HepG2 (cell line): ENCODE results near the gene BCAR3. TPM values are rescaled to one million over a fixed set of nuclear protein-coding genes. Genes with fewer than 3 reads are reported as not detected.

ENCODE experiments used
- GABPB1 ChIP-seq: IDR thresholded peaks from 2 replicates; pipeline ENCODE4 v1.6.1; 2016; ENCODE audit warnings: mild to moderate bottlenecking, missing genetic modification reagents, moderate library complexity, missing compliant biosample characterization
- NFYB ChIP-seq: sonication (generic); formaldehyde crosslinking; IDR thresholded peaks from 2 replicates; pipeline ENCODE4 v1.4.0; 2020; ENCODE audit warnings: missing genetic modification reagents
- PHF20 ChIP-seq: sonication (generic); formaldehyde crosslinking; IDR thresholded peaks from 2 replicates; pipeline ENCODE4 v1.5.0; 2020; ENCODE audit warnings: mild to moderate bottlenecking, missing genetic modification reagents
- SYNCRIP ChIP-seq: fragments of 200-400 bp; formaldehyde crosslinking; IDR thresholded peaks from 2 replicates; pipeline ENCODE4 v1.6.1; 2018; ENCODE audit warnings: mild to moderate bottlenecking, low read depth, low read length; ENCODE audit not compliant: insufficient read depth
- TFDP1 ChIP-seq: IDR thresholded peaks from 2 replicates; pipeline ENCODE4 v1.6.1; 2016; ENCODE audit warnings: missing compliant biosample characterization, missing genetic modification reagents, borderline replicate concordance
- TMF1 ChIP-seq: sonication (generic); formaldehyde crosslinking; IDR thresholded peaks from 2 replicates; pipeline ENCODE4 v1.8.1; 2022; ENCODE audit warnings: low read depth, missing genetic modification reagents
- ZNF580 ChIP-seq: IDR thresholded peaks from 2 replicates; pipeline ENCODE4 v1.6.1; 2016; ENCODE audit warnings: low read depth, borderline replicate concordance
- polyA plus RNA-seq, 8 experiments: library from polyadenylated mRNA; depleted of rRNA in 3 of 8; stranded (reverse) in 7 of 8; unstranded in 1 of 8; fragments of >200 nt; fragmentation: Illumina TruSeq in 4 of 8; extraction: Trizol in 4 of 8; gene quantifications; 2 replicates each; pipeline versions ENCODE4 v1.2.1 to v1.2.3, GENCODE V29; 2011 to 2016; ENCODE audit warnings: low read depth in 4 of 8, missing spikeins in 1 of 8, mixed read lengths in 1 of 8; ENCODE audit not compliant: insufficient read depth in 1 of 8
- total RNA-seq, 5 experiments: library from RNA; depleted of rRNA; stranded (reverse); fragments of >200 nt; fragmentation: Illumina TruSeq; extraction: Trizol; gene quantifications; 2 replicates each; pipeline ENCODE4 v1.2.3, GENCODE V29; 2016; ENCODE audit warnings: low read depth in 1 of 5
- TF ChIP-seq, protein P1 (sequence below), 2 experiments: fragments of 450-650 bp in 1 of 2; sonication (generic) in 1 of 2; formaldehyde crosslinking in 1 of 2; IDR thresholded peaks; 2 replicates each; pipeline versions ENCODE4 v1.6.1 to v1.8.0; 2016 to 2022; ENCODE audit warnings: antibody characterized with exemption in 1 of 2, mild to moderate bottlenecking in 1 of 2, missing genetic modification reagents in 1 of 2
- TF ChIP-seq, protein P2 (sequence below): sonication (generic); formaldehyde crosslinking; IDR thresholded peaks from 2 replicates; pipeline ENCODE4 v1.5.1; 2020; ENCODE audit warnings: mild to moderate bottlenecking, missing genetic modification reagents, borderline replicate concordance

BCAR3 gene
- total and polyA plus RNA-seq, 2 of the 13 experiments (the other 11 are each of a cell fraction or from before 2014, with no cell fraction given), result 3.6 to 4.8 TPM

DNA sequence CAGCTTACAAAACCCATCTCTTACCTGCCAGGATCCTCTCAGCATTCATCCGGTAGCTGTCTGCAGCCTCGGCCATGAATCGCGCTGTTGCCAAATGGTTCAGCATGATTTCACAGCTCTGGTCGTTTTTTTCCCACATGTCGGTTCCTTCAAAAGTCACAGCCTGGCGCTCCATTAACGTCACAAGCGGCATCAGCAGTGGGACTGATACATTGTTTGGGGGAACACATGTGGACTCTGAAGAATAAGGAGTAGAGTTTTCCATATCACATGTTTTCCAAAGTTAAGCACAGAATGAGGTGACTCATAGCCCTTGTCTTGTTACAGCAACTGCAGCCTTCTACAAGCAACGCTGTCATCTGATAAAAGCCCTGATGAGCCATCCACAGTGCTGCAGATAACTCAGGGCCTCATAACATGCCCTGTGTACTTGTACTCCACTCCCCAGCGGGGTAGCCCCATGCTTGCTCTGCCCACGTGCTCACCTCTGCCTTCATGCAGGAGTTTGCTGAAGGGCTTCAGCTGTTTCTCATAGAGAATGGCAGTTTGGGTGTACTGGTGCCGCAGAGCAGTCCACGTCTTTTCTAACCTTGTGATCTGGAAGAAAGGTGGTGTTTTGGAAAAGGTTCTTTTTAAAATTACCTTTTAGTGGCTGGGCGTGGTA is 114.2 kb downstream of the BCAR3 start (continued):
- TF ChIP-seq, protein P1, sequence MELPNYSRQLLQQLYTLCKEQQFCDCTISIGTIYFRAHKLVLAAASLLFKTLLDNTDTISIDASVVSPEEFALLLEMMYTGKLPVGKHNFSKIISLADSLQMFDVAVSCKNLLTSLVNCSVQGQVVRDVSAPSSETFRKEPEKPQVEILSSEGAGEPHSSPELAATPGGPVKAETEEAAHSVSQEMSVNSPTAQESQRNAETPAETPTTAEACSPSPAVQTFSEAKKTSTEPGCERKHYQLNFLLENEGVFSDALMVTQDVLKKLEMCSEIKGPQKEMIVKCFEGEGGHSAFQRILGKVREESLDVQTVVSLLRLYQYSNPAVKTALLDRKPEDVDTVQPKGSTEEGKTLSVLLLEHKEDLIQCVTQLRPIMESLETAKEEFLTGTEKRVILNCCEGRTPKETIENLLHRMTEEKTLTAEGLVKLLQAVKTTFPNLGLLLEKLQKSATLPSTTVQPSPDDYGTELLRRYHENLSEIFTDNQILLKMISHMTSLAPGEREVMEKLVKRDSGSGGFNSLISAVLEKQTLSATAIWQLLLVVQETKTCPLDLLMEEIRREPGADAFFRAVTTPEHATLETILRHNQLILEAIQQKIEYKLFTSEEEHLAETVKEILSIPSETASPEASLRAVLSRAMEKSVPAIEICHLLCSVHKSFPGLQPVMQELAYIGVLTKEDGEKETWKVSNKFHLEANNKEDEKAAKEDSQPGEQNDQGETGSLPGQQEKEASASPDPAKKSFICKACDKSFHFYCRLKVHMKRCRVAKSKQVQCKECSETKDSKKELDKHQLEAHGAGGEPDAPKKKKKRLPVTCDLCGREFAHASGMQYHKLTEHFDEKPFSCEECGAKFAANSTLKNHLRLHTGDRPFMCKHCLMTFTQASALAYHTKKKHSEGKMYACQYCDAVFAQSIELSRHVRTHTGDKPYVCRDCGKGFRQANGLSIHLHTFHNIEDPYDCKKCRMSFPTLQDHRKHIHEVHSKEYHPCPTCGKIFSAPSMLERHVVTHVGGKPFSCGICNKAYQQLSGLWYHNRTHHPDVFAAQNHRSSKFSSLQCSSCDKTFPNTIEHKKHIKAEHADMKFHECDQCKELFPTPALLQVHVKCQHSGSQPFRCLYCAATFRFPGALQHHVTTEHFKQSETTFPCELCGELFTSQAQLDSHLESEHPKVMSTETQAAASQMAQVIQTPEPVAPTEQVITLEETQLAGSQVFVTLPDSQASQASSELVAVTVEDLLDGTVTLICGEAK (IDR thresholded peaks at IDR 0.05), result no peak
- TF ChIP-seq, protein P1 (CRISPR knock-in tag; IDR thresholded peaks at IDR 0.05), result no peak
- TF ChIP-seq, protein P2, sequence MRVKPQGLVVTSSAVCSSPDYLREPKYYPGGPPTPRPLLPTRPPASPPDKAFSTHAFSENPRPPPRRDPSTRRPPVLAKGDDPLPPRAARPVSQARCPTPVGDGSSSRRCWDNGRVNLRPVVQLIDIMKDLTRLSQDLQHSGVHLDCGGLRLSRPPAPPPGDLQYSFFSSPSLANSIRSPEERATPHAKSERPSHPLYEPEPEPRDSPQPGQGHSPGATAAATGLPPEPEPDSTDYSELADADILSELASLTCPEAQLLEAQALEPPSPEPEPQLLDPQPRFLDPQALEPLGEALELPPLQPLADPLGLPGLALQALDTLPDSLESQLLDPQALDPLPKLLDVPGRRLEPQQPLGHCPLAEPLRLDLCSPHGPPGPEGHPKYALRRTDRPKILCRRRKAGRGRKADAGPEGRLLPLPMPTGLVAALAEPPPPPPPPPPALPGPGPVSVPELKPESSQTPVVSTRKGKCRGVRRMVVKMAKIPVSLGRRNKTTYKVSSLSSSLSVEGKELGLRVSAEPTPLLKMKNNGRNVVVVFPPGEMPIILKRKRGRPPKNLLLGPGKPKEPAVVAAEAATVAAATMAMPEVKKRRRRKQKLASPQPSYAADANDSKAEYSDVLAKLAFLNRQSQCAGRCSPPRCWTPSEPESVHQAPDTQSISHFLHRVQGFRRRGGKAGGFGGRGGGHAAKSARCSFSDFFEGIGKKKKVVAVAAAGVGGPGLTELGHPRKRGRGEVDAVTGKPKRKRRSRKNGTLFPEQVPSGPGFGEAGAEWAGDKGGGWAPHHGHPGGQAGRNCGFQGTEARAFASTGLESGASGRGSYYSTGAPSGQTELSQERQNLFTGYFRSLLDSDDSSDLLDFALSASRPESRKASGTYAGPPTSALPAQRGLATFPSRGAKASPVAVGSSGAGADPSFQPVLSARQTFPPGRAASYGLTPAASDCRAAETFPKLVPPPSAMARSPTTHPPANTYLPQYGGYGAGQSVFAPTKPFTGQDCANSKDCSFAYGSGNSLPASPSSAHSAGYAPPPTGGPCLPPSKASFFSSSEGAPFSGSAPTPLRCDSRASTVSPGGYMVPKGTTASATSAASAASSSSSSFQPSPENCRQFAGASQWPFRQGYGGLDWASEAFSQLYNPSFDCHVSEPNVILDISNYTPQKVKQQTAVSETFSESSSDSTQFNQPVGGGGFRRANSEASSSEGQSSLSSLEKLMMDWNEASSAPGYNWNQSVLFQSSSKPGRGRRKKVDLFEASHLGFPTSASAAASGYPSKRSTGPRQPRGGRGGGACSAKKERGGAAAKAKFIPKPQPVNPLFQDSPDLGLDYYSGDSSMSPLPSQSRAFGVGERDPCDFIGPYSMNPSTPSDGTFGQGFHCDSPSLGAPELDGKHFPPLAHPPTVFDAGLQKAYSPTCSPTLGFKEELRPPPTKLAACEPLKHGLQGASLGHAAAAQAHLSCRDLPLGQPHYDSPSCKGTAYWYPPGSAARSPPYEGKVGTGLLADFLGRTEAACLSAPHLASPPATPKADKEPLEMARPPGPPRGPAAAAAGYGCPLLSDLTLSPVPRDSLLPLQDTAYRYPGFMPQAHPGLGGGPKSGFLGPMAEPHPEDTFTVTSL (CRISPR knock-in tag), result no peak
- TF ChIP-seq TMF1 (CRISPR knock-in tag), result no peak
- TF ChIP-seq PHF20 (CRISPR knock-in tag), result no peak
- no peak for TF ChIP-seq GABPB1 (CRISPR knock-in tag)
- TF ChIP-seq NFYB (CRISPR knock-in tag), result no peak
- TF ChIP-seq SYNCRIP, result no peak
- no peak for TF ChIP-seq ZNF580 (CRISPR knock-in tag)
- TF ChIP-seq TFDP1, result no peak
